Activated T-helper 1 cell treated with anti-CD3 and anti-CD28 coated beads, Interleukin-12 subunit alpha, Interleukin-12 subunit beta, Interleukin-2, Interleukin-4 antibody, amounts not matched to agents 30 ng/mL and 10 ng/mL and 1 ng/mL, durations not matched to agents 14 hours and 24 hours and 36 hours (primary cell): Measurements from ENCODE around the gene PCGF5. TPM values are rescaled to one million over a fixed set of nuclear protein-coding genes. Genes with fewer than 3 reads are reported as not detected.
"Not testable (repeated sequence)": the region's sequence is repeated elsewhere in the genome, so short reads cannot be mapped to it uniquely, and the experiment has no call there.

ENCODE experiments used
- DNase-seq: peaks from one replicate; pipeline ENCODE4 v3.0.0; 2021; ENCODE audit warnings: low spot score
- H3K27ac Mint-ChIP-seq: one replicate; pipeline ENCODE4 v1.8.0; 2021; ENCODE audit warnings: mild to moderate bottlenecking, mixed read lengths
- H3K27me3 Mint-ChIP-seq: one replicate; pipeline ENCODE4 v1.8.0; 2022; ENCODE audit warnings: mild to moderate bottlenecking, moderate library complexity, mixed read lengths; ENCODE audit not compliant: insufficient read depth
- H3K36me3 Mint-ChIP-seq: one replicate; pipeline ENCODE4 v1.8.0; 2021; ENCODE audit warnings: low read depth, mixed read lengths
- H3K4me1 Mint-ChIP-seq: one replicate; pipeline ENCODE4 v1.8.0; 2021; ENCODE audit warnings: low read depth, mixed read lengths
- H3K4me3 Mint-ChIP-seq: one replicate; pipeline ENCODE4 v1.8.0; 2021; ENCODE audit warnings: mild to moderate bottlenecking, moderate library complexity, mixed read lengths
- H3K9me3 Mint-ChIP-seq: one replicate; pipeline ENCODE4 v1.8.0; 2021; ENCODE audit warnings: mixed read lengths
- intact Hi-C: fragments of 100-400 bp; cut with micrococcal nuclease; formaldehyde crosslinking; loops from one replicate; pipeline ENCODE4 v1.15.1; 2024
- total RNA-seq: library from RNA; stranded (reverse); gene quantifications from 2 replicates; pipeline ENCODE4 v1.2.3, GENCODE V29; 2022

The PCGF5 gene
- total RNA-seq, 1 donor from 2014 or later = 51.7 TPM

DNA sequence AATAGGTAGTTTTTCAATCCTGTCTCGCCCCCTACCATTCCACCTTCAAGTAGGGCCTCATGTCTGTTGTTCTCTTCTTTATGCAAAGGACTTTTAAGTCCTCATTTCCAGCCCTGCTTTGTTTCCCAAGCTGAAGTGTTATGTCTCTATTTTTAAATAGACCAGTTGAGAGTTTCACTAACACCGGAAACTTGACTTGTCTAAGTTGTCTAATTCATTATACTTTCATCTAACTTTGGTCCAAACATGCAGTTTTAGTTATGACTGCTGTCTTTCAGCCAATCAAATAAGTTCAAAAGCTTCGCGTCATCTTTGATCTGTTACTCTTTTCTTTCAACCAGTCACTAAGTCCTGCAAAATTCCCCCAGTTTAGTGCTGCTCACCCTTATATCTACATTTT is 32.8 kb downstream of the PCGF5 start:
- no peak for DNase-seq
- Mint-ChIP-seq H3K4me1 (peaks cover 5% of the 10 kb centered on the region), H3K9me3 (no peaks in the 10 kb centered on the region), H3K27ac (no peak overlapping the region), H3K27me3 (no peaks in the 10 kb centered on the region), H3K4me3 (no peak overlapping the region), H3K36me3 (peaks cover 49% of the 10 kb centered on the region)
- intact Hi-C loops = no loop called here

DNA sequence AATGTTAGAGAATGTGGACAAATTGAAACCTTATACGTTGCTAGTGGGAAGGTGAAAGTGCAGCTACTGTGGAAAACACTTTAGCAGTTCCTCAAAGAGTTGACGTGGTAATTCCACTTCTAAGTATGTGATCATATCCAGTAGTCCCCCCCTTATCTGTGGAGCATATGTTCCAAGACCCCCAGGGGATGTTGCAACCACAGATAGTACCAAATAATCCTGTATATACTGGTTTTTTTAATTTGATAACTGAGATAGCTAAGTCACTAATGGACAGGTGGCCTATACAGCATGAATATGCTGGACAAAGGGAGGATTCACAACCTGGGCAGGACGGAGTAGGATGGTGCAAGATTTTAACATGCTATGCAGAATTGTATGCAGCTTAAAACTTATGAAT is 36.8 kb downstream of the PCGF5 start:
- Mint-ChIP-seq H3K36me3 (peaks cover 56% of the 10 kb centered on the region), H3K4me1 (no peaks in the 10 kb centered on the region), H3K4me3 (no peak overlapping the region), H3K9me3 (no peaks in the 10 kb centered on the region), H3K27me3 (no peaks in the 10 kb centered on the region), H3K27ac (no peak overlapping the region)
- no peak for DNase-seq
- intact Hi-C loops = no loop called here

DNA sequence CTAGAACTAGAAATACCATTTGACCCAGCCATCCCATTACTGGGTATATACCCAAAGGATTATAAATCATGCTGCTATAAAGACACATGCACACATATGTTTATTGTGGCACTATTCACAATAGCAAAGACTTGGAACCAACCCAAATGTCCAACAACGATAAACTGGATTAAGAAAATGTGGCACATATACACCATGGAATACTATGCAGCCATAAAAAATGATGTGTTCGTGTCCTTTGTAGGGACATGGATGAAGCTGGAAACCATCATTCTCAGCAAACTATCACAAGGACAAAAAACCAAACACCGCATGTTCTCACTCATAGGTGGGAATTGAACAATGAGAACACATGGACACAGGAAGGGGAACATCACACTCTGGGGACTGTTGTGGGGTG is 40.0 kb downstream of the PCGF5 start:
- H3K4me1 Mint-ChIP-seq, H3K4me3 Mint-ChIP-seq, H3K27me3 Mint-ChIP-seq, intact Hi-C loops, H3K27ac Mint-ChIP-seq, H3K9me3 Mint-ChIP-seq, DNase-seq: not testable (repeated sequence)
- H3K36me3 Mint-ChIP-seq = peaks cover 36% of the 10 kb centered on the region

DNA sequence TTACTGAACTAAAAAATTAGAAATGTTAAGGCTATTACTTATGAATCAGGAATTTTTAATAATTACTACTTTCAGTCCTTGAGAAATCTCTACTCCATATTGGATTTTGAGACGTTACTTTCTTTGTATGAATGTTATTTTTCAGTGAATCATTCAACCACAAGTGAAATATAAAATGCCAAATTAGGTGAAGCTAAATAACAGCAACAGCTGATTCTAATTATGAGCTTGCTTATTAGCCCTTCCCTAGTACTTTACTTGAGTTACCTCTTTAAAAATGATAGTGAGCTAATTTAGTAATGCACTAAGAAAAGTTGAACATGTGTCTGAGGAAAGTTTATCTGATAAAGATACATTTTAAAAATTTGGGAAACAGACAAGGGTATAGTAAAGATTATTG is 51.4 kb downstream of the PCGF5 start:
- peaks cover 10% of the 10 kb centered on the region for H3K36me3 Mint-ChIP-seq
- intact Hi-C loops = no loop called here
- H3K27me3 Mint-ChIP-seq = no peaks in the 10 kb centered on the region
- H3K9me3 Mint-ChIP-seq = no peaks in the 10 kb centered on the region
- H3K27ac Mint-ChIP-seq = no peak overlapping the region
- H3K4me3 Mint-ChIP-seq = no peak overlapping the region
- no peak for DNase-seq
- H3K4me1 Mint-ChIP-seq = no peaks in the 10 kb centered on the region

DNA sequence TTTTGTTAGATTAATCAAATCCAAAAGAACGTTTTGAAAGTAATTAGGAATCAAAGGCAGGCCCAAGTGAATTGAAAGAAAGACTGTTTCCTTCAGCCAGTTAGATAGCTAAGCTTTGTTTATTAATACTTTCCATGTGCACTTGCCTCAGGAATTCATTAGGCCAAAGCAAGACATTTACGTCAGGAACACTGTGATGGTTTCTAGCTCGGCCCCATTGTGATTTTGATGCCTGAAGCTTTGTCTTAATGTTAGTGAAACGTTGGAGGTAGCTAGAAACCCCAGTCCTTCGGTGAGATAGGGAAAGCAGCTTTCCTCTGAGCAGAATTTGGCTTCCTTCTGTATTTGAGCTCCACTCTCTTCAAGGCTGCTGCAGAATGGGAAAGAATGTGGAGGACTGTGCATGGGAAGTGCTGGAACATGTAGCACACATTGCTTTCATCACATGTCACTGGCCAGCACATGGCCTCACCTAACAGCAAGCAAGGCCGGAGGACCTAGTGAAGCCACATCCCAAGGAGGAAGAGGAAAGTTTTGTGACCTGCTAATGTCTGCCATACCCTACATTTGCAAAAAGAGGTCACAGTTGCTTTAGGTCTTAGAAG is 64.1 kb downstream of the PCGF5 start:
- Mint-ChIP-seq H3K4me1 (no peaks in the 10 kb centered on the region), H3K4me3 (no peak overlapping the region), H3K9me3 (no peaks in the 10 kb centered on the region), H3K27me3 (peaks cover 3% of the 10 kb centered on the region), H3K36me3 (peaks cover 4% of the 10 kb centered on the region), H3K27ac (no peak overlapping the region)
- DNase-seq = no peak
- intact Hi-C loops = no loop called here

DNA sequence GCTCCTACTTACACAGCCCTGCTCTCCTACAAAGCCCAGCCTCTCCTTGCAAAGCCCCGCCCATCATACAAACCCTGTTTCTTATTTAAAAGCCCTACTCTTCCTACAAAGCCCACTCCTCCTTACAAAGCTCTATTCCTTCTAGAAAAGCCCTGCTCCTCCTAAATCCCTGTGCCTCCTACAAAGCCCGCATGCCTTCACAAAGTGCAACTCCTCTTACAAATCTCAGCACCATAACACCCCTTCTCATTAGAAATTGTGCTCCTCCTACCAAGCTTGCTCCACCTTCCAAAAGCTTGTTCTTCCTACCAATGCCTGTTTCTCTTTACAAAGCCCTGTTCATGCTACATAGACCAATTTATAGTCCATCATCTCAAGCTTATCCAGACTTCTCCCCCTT is 66.1 kb downstream of the PCGF5 start:
- DNase-seq = no peak
- Mint-ChIP-seq H3K4me3 (no peak overlapping the region), H3K36me3 (peaks cover 4% of the 10 kb centered on the region), H3K27ac (no peak overlapping the region), H3K4me1 (no peaks in the 10 kb centered on the region), H3K9me3 (no peaks in the 10 kb centered on the region), H3K27me3 (peaks cover 7% of the 10 kb centered on the region)
- intact Hi-C loops = no loop called here

DNA sequence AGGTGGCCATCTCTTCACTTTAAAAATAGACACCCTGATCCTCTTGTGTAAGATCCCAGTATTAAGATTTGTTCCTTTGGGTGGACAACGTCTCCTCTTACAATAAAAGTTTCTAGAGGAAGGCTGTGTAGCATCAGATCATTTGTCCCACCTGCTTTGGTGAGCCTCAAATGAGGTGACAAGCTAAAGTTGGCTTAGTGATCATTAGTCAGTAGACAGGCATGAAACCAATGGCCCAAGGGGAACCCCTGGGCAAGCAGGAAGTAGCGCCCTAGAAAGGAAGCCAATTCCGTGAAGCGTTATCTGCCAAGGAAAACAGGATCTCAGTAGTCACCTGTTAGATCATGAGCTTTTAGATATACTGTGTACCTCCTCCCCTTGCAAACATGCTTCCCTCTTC is 66.8 kb downstream of the PCGF5 start:
- Mint-ChIP-seq H3K9me3 (no peaks in the 10 kb centered on the region), H3K27me3 (peaks cover 9% of the 10 kb centered on the region), H3K27ac (no peak overlapping the region), H3K4me1 (no peaks in the 10 kb centered on the region), H3K36me3 (peaks cover 2% of the 10 kb centered on the region), H3K4me3 (no peak overlapping the region)
- intact Hi-C loops = no loop called here
- DNase-seq = no peak

DNA sequence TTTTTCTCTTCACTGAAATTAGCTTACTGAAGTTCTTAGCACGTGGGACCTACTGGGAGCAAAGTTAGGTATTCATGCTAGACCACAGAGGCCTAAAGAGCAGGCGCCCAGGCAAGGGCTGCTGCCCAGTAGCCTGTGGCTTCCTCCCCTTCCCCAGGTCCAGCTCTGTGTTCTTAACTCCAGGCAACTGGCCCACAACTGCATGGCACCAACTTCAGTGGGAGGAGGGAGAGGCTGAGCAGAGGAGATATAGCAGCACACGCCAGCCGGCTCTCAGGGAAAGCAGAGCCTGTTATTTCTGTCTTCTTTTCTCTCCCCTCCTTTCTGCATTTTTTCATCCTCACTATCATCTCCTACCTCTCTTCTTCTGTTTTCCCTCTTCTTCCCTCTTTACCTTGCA is 67.4 kb downstream of the PCGF5 start:
- Mint-ChIP-seq H3K9me3 (no peaks in the 10 kb centered on the region), H3K4me3 (no peak overlapping the region), H3K36me3 (no peaks in the 10 kb centered on the region), H3K27me3 (peaks cover 9% of the 10 kb centered on the region), H3K27ac (no peak overlapping the region), H3K4me1 (no peaks in the 10 kb centered on the region)
- no peak for DNase-seq
- intact Hi-C loops = no loop called here

DNA sequence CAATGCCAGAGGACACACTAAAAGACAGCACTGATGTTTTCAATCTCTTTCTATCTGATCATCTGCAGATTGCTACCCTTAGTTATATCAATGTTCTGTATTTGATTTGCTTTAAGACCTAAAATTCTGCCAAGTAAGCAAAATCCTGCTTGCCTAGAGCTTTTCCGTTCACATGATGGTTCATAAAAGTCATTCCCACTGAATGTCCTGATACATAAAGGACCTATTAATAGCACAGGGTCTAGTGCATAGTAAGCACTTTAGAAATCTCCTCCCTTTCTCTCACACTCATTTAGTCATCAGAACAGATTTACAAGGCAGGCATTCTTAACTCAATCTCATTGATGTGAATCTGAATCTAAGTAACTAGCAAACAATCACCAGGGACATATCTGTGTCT is 68.8 kb downstream of the PCGF5 start:
- H3K9me3 Mint-ChIP-seq = no peaks in the 10 kb centered on the region
- peaks cover 11% of the 10 kb centered on the region for H3K27me3 Mint-ChIP-seq
- no peak overlapping the region for H3K27ac Mint-ChIP-seq
- H3K4me3 Mint-ChIP-seq = no peak overlapping the region
- intact Hi-C loops = no loop called here
- no peaks in the 10 kb centered on the region for H3K36me3 Mint-ChIP-seq
- DNase-seq = no peak
- no peaks in the 10 kb centered on the region for H3K4me1 Mint-ChIP-seq

DNA sequence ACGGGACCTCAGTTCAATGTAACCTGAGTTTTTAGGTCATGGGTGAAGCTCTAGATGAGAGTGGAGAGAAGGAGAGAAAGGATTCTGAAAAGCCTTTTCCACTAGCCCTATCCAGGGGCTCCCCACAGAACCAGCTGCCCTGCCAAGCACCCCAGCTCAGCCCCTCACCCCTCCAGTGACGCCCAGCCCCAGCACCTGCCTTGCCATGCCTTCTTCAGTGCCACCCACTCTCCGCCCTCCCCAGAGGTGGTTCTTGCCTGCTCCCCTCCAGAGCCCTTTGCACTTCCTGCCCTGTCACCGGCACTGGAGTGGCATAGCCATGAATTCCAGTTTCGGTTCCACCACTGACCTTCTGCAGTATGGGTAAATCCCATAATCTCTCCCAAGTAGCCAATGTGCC is 70.1 kb downstream of the PCGF5 start:
- Mint-ChIP-seq H3K4me1 (no peaks in the 10 kb centered on the region), H3K4me3 (no peak overlapping the region), H3K27ac (no peak overlapping the region), H3K36me3 (no peaks in the 10 kb centered on the region), H3K9me3 (no peaks in the 10 kb centered on the region), H3K27me3 (peaks cover 11% of the 10 kb centered on the region)
- no peak for DNase-seq
- intact Hi-C loops = no loop called here

DNA sequence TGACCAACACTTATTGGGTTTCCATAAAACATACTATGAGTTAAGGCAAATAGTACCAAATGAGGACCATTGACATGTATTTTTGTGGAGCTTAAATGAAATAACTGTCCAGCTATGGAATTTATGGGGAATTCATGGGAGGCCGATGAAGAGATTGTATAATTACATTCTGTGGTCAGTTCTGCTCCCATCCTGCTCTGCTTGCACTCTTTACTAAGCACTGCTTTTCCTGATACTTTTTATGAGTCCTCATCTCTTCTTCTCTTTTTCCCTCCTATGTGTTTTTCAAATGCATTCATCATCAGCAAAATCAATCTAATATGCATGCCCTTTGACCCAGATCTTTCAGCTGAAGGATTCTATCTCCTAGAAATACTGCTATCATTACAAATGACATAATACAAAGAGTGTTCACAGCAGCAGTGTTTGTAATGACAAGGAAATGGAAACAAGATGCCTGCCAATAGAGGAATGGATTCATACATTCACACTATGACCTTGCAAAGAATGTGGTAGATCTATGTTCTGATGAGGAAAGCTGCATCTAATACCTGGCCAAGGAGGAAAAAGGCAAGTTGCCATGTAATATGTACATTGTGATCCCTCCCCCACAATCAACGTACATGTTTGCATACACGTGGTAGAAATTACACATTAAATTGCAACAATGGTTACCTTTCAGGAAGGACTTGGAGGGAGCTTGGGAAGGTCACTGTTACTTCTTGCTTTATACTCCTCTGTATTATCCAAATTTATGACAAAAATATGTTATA is 73.9 kb downstream of the PCGF5 start:
- DNase-seq = no peak
- no peak overlapping the region for H3K27ac Mint-ChIP-seq
- intact Hi-C loops = no loop called here
- H3K27me3 Mint-ChIP-seq = peaks cover 20% of the 10 kb centered on the region
- H3K4me1 Mint-ChIP-seq = peaks cover 9% of the 10 kb centered on the region
- H3K4me3 Mint-ChIP-seq = no peak overlapping the region
- no peaks in the 10 kb centered on the region for H3K36me3 Mint-ChIP-seq
- H3K9me3 Mint-ChIP-seq = no peaks in the 10 kb centered on the region

DNA sequence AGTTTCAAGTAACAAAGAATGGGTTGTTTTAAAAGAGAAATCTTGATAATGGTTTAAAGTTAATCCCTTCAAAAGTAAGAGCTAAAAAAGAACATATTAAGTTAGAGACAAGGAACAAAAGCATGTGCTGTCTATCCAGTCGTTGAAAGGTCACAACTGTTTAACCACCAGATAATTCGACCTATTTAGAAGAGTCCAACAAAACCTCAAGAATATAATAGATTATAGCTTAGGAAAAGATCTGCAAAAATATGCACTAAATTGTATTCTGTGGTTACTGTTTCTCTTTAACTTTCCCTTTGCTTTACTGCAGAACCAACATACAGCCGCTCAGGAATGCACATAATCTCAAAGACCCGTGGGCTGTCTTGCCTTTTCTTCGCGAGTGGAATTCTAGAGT is 74.9 kb downstream of the PCGF5 start:
- DNase-seq = no peak
- Mint-ChIP-seq H3K36me3 (no peaks in the 10 kb centered on the region), H3K9me3 (no peaks in the 10 kb centered on the region), H3K27ac (no peak overlapping the region), H3K4me1 (peaks cover 9% of the 10 kb centered on the region), H3K27me3 (peaks cover 20% of the 10 kb centered on the region), H3K4me3 (no peak overlapping the region)
- intact Hi-C loops = loop anchor here (5.0 kb wide), 1 partner anchor 383 kb away; no protein-coding TSS in a partner anchor

DNA sequence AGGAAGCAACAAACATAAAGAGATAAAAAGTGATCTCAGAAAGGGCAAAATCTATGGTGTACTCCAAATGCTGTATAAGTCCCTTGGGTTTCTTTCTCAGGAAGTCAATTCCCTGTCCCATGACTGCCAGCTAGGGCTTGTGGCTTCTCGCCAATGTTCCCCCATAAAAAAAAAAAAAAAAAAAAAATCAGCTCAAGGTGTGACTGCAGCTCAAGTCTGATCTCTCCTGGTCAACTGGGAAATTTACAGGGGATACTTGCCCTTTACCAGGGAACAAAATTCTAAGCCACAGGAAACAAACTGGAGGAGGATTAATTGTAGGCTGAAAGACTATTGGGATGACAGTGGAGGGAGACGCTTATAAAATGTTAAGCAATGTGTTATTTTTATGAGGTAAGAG is 76.0 kb downstream of the PCGF5 start:
- Mint-ChIP-seq H3K9me3 (no peaks in the 10 kb centered on the region), H3K36me3 (no peaks in the 10 kb centered on the region), H3K4me1 (peaks cover 9% of the 10 kb centered on the region), H3K4me3 (no peak overlapping the region), H3K27ac (no peak overlapping the region), H3K27me3 (peaks cover 15% of the 10 kb centered on the region)
- intact Hi-C loops = loop anchor here (5.0 kb wide), 1 partner anchor 384 kb away; no protein-coding TSS in a partner anchor
- DNase-seq = no peak
